ENCODE results near the gene MRPL39.

GRCh38 chr21:25560271-25560685 lies 47.0 kb downstream of the MRPL39 start:
- TF ChIP-seq POLR2A (IDR thresholded peaks at IDR 0.05; ENCODE audit: low read length) = no peak
- TF ChIP-seq GATA1 (IDR thresholded peaks at IDR 0.05; ENCODE audit: low read depth, low read length) = no peak
